GM12801 (cell line): Measurements from ENCODE around the gene OCIAD2.

Source experiments
- CTCF ChIP-seq: IDR thresholded peaks from one replicate; pipeline ENCODE4 v1.5.1; 2011; ENCODE audit warnings: control low read depth; ENCODE audit not compliant: insufficient read length; ENCODE audit errors: extremely low read depth

OCIAD2 gene

GRCh38 chr4:48906206-48907173, at the start of gene OCIAD2:
Gene OCIAD2 (minus strand): TSS chr4:48906774. CDS start chr4:48904549, 2,225 bp downstream.
- TF ChIP-seq CTCF: no peak

GRCh38 chr4:48954314-48954713, 47.7 kb upstream of the OCIAD2 start:
- TF ChIP-seq CTCF: no peak

GRCh38 chr4:48949518-48950219, 43.1 kb upstream of the OCIAD2 start:
- TF ChIP-seq CTCF: no peak

- TF ChIP-seq CTCF: no peak
Observed at GRCh38 chr4:48949086-48949485, 42.5 kb upstream of the OCIAD2 start.

GRCh38 chr4:48947731-48948130, 41.2 kb upstream of the OCIAD2 start:
- TF ChIP-seq CTCF: no peak

GRCh38 chr4:48945981-48946380, 39.4 kb upstream of the OCIAD2 start:
- TF ChIP-seq CTCF: no peak

GRCh38 chr4:48944756-48945241, 38.2 kb upstream of the OCIAD2 start:
- no peak for TF ChIP-seq CTCF
